ENCODE results near the gene NDUFA8. TPM values are rescaled to one million over a fixed set of nuclear protein-coding genes. Genes with fewer than 3 reads are reported as not detected.

The NDUFA8 gene
- total and polyA plus RNA-seq, 2 of the 4 experiments (the other 2 are of a cell fraction): 45.2 to 98.1 TPM

DNA sequence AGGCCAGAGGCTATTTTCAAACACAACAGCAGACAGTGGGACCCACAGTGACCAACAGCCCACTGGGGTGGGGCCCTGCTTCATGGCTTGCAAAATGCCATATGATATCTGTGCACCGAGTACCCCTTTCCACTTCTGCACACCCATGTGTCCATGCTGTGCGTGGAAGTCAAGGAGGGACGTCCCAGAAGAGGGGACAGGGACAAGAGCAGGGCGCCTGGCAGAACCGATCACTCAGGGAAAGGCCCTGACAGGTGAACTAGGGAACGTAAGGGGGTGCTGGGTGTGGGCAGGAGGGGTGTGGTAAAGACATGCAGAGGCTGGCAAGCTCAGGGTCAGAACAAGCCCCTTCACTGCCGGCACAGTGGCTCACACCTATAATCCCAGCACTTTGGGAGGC, 58.8 kb downstream of the NDUFA8 start:
- dilution Hi-C loops (cut with HindIII; ENCODE audit: low sequenced_read_pairs, unreplicated experiment): no loop called here

More for the DNA sequence above, 58.8 kb downstream of the NDUFA8 start:
- Histone ChIP-seq H2AK5ac (ENCODE audit: low read depth, low read length) (no peak overlapping the region), H2AK9ac (replicated peaks; ENCODE audit: low read depth, low read length, poor library complexity) (no peak overlapping the region), H3K4me2 (ENCODE audit: low read depth, low read length) (no peak overlapping the region), H2BK5ac (ENCODE audit: low read depth, low read length, poor library complexity, severe bottlenecking) (no peak overlapping the region), H4K20me1 (ENCODE audit: insufficient read depth, low read length) (no peaks in the 10 kb centered on the region), H2BK120ac (ENCODE audit: low read depth, low read length) (no peak overlapping the region), H4K91ac (ENCODE audit: insufficient read depth, low read depth, low read length) (no peak overlapping the region), H3K4me3 (ENCODE audit: insufficient read depth, low read depth, low read length) (no peak overlapping the region), H3K79me1 (ENCODE audit: low read depth in 1 of 2, low read length in 2 of 2) (no peaks in the 10 kb centered on the region), H3K36me3 (ENCODE audit: control insufficient read depth, insufficient read depth, low read length) (no peaks in the 10 kb centered on the region), H3K4ac (ENCODE audit: low read depth, low read length) (no peak overlapping the region), H3K9me3 (ENCODE audit: control insufficient read depth, insufficient read depth, low read length) (no peaks in the 10 kb centered on the region), H2AFZ (replicated peaks; ENCODE audit: low read length, poor library complexity) (no peak overlapping the region), H3K27me3 (ENCODE audit: control insufficient read depth, insufficient read depth, low read length) (peaks cover 3% of the 10 kb centered on the region), H3K9ac (ENCODE audit: low read depth, low read length) (no peak overlapping the region), H3K18ac (ENCODE audit: low read depth, low read length) (no peak overlapping the region), H3K4me1 (ENCODE audit: control insufficient read depth, insufficient read depth, low read length) (no peaks in the 10 kb centered on the region; the same call in 1 of the 2 replicates), H3K56ac (ENCODE audit: extremely low read depth, insufficient read depth, low read length) (no peak overlapping the region), H2BK15ac (ENCODE audit: low read depth, low read length) (no peak overlapping the region), H2BK20ac (ENCODE audit: low read depth, low read length) (no peak overlapping the region), H4K5ac (ENCODE audit: low read depth, low read length) (no peak overlapping the region), H3K9me1 (ENCODE audit: insufficient read depth, low read length) (no peaks in the 10 kb centered on the region), H4K8ac (ENCODE audit: low read depth in 2 of 2, low read length in 2 of 2) (no peak overlapping the region), H3K23ac (ENCODE audit: low read depth, low read length) (no peak overlapping the region), H3K14ac (replicated peaks; ENCODE audit: low read depth, low read length) (no peak overlapping the region), H3K27ac (ENCODE audit: insufficient read depth, low read length) (no peak overlapping the region)
- intact Hi-C loops (cut with micrococcal nuclease): no loop called here
- DNase-seq: no peak
- CTCF ChIA-PET: interaction anchor here (0.7 kb wide), 1 partner anchor 22 kb away, joined by 3 read pairs; no protein-coding TSS in a partner anchor
- TF ChIP-seq MAFK (IDR thresholded peaks at IDR 0.05; ENCODE audit: low read depth, low read length): no peak
- no peak for TF ChIP-seq MAZ (IDR thresholded peaks at IDR 0.05; ENCODE audit: borderline replicate concordance, low read depth, low read length)
- no peak for TF ChIP-seq RCOR1 (IDR thresholded peaks at IDR 0.05; ENCODE audit: insufficient replicate concordance, low read length)
- TF ChIP-seq SMC3 (IDR thresholded peaks at IDR 0.05; ENCODE audit: low read depth, low read length): no peak
- TF ChIP-seq RAD21 (IDR thresholded peaks at IDR 0.05; ENCODE audit: low read length): no peak
- no peak for TF ChIP-seq NFE2L2 (IDR thresholded peaks at IDR 0.05; ENCODE audit: low read depth, low read length)
- ATAC-seq (ENCODE audit: low read depth): no peak
- no TSS peak for BruUV-seq (replicated peaks)
- POLR2A ChIA-PET (ENCODE audit: unreplicated experiment): no interaction called here
- no CpG with 5 or more reads among the region's 7 CpGs for WGBS, 2 experiments (ENCODE audit: extremely low coverage in 2 of 2, insufficient read length in 1 of 2)
- in situ Hi-C loops (cut with MboI; ENCODE audit: low sequenced_read_pairs): no loop called here

Data from IMR-90 (cell line).